Posterior cingulate gyrus (tissue), 11 donors: Measurements from ENCODE around the gene PPP1R13L.
"Not testable (repeated sequence)": the region's sequence is repeated elsewhere in the genome, so short reads cannot be mapped to it uniquely, and the experiment has no call there.

Experiments used
- DNase-seq, 10 donors: peaks; one replicate each; pipeline versions ENCODE4 v3.0.0 to v3.0.0-alpha.2; 2020 to 2021; ENCODE audit warnings: mixed read lengths in 3 of 10
- intact Hi-C: fragments of 100-400 bp; cut with DNase I; formaldehyde crosslinking; loops from one replicate; pipeline ENCODE4 v1.15.1; 2023

Gene PPP1R13L

GRCh38 chr19:45439190-45439568, 34.3 kb upstream of the PPP1R13L start:
- intact Hi-C loops: loop anchor here (1.0 kb wide), 1 partner anchor 39 kb away; no protein-coding TSS in a partner anchor
- DNase-seq: no peak

GRCh38 chr19:45437328-45437727, 32.5 kb upstream of the PPP1R13L start:
- intact Hi-C loops: no loop called here
- no peak for DNase-seq

- DNase-seq, intact Hi-C loops: not testable (repeated sequence)
Measured at GRCh38 chr19:45432543-45432942, 27.7 kb upstream of the PPP1R13L start.

- intact Hi-C loops, DNase-seq: not testable (repeated sequence)
Measured at GRCh38 chr19:45431008-45431407, 26.1 kb upstream of the PPP1R13L start.

GRCh38 chr19:45429896-45430295, 25.0 kb upstream of the PPP1R13L start:
- intact Hi-C loops, DNase-seq: not testable (repeated sequence)

GRCh38 chr19:45428384-45429231, 23.7 kb upstream of the PPP1R13L start:
- DNase-seq: peak in 1 of 10 donors; percentile 65
- intact Hi-C loops: no loop called here

GRCh38 chr19:45424191-45425058, 19.6 kb upstream of the PPP1R13L start:
- DNase-seq: no peak
- intact Hi-C loops: no loop called here

- peak; percentile 81 to 98 (median 88) for DNase-seq
- intact Hi-C loops: no loop called here
Measured at GRCh38 chr19:45423589-45424190, 18.8 kb upstream of the PPP1R13L start, which contains the start of gene ERCC1. Gene ERCC1 (minus strand): TSS chr19:45423917. CDS start chr19:45423374, 543 bp downstream.

GRCh38 chr19:45423033-45423588, 18.2 kb upstream of the PPP1R13L start:
- intact Hi-C loops: no loop called here
- DNase-seq: no peak

GRCh38 chr19:45421947-45422498, 17.2 kb upstream of the PPP1R13L start:
- DNase-seq: no peak
- intact Hi-C loops: no loop called here

GRCh38 chr19:45420871-45421270, 16.0 kb upstream of the PPP1R13L start:
- intact Hi-C loops: no loop called here
- DNase-seq: peak in 1 of 10 donors; percentile 60

- DNase-seq: peak in 2 of 10 donors; percentile 11 to 68
- intact Hi-C loops: no loop called here
Measured at GRCh38 chr19:45420356-45420755, 15.5 kb upstream of the PPP1R13L start.

GRCh38 chr19:45419895-45420294, 15.0 kb upstream of the PPP1R13L start:
- peak in 1 of 10 donors; percentile 70 for DNase-seq
- intact Hi-C loops: no loop called here

- peak in 2 of 10 donors; percentile 34 to 90 for DNase-seq
- intact Hi-C loops: no loop called here
Measured at GRCh38 chr19:45419396-45419795, 14.5 kb upstream of the PPP1R13L start.

GRCh38 chr19:45418802-45419201, 13.9 kb upstream of the PPP1R13L start:
- intact Hi-C loops: no loop called here
- DNase-seq: no peak

GRCh38 chr19:45417151-45417550, 12.3 kb upstream of the PPP1R13L start:
- intact Hi-C loops: no loop called here
- peak in 1 of 10 donors; percentile 49 for DNase-seq

- intact Hi-C loops: no loop called here
- peak in 2 of 10 donors; percentile 49 to 71 for DNase-seq
Measured at GRCh38 chr19:45414468-45414867, 9.6 kb upstream of the PPP1R13L start.

GRCh38 chr19:45413497-45413896, 8.6 kb upstream of the PPP1R13L start:
- intact Hi-C loops: no loop called here
- DNase-seq: no peak

GRCh38 chr19:45410330-45410729, 5.5 kb upstream of the PPP1R13L start:
- intact Hi-C loops: not testable (repeated sequence)

GRCh38 chr19:45409557-45409920, 4.7 kb upstream of the PPP1R13L start:
- DNase-seq: no peak
- intact Hi-C loops: loop anchor here (5.0 kb wide), 1 partner anchor 37 kb away; the partner anchor contains the start of gene ERCC2

More at GRCh38 chr19:45410330-45410729, 5.5 kb upstream of the PPP1R13L start:
- not testable (repeated sequence) for DNase-seq
